ENCODE measurements around the gene CBLL1. TPM values are rescaled to one million over a fixed set of nuclear protein-coding genes. Genes with fewer than 3 reads are reported as not detected.

The CBLL1 gene, protein sequence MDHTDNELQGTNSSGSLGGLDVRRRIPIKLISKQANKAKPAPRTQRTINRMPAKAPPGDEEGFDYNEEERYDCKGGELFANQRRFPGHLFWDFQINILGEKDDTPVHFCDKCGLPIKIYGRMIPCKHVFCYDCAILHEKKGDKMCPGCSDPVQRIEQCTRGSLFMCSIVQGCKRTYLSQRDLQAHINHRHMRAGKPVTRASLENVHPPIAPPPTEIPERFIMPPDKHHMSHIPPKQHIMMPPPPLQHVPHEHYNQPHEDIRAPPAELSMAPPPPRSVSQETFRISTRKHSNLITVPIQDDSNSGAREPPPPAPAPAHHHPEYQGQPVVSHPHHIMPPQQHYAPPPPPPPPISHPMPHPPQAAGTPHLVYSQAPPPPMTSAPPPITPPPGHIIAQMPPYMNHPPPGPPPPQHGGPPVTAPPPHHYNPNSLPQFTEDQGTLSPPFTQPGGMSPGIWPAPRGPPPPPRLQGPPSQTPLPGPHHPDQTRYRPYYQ
- total RNA-seq, result 10 to 100 TPM; 18.3 to 27.6 (median 24.5) TPM

DNA sequence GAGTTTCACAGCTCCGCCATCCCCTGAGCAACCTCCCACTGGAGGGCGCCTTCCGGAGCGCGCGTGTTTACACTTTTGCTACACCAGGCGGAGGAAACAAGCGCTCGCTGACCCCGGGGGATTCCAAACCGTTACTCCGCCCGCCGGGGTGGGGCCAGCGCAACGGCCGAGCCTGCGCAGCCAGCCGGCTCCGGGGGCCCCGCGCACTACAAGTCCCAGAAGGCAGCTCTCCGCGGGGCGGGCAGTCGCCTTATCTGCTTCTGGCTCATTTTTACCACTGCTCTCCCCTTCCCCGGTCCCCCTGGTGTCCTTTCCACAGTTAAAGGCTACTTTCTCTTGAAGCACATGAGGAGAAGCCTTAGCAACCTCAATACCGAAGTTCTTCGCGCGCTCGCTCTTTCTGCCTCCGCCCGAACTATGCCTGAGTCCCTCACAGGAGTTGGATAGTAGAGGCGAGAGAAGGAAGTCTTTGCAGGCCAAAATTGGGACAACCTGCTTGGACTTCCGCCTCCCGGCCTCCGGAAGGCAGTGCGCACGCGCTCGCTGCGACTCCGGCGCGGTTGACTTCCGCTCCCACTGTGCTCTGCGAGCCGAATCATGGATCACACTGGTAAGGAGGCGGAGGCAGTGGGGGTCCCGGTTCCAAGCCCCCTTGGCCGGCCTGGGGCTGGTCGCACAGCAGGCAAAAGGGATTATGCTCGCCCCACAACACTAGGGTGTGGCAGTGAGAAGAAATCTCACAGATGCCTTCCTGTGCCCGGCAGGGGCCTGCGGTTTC is at the start of gene CBLL1:
Gene CBLL1, plus strand, starts transcription at position 576 of the 778 bp plus-strand sequence. Its CDS starts 22 bp downstream, at position 598.
- 0 to 2% (median 0%) methylated on average over 1 to 44 of the region's 56 CpGs; no CpG with 5 or more reads in 1 of the 10 experiments for WGBS, 10 experiments
- in situ Hi-C loops (cut with MboI; ENCODE audit: low pct_unique_long_range_greater_than_20kb in 2 of 9, low sequenced_read_pairs in 9 of 9, unreplicated experiment in 9 of 9), result loop anchor here in 3 of 9 experiments (25.0 kb wide), 2 partner anchors 119 to 281 kb away; partner anchors contain the start of gene GPR22 (in 2 of the 3)

DNA sequence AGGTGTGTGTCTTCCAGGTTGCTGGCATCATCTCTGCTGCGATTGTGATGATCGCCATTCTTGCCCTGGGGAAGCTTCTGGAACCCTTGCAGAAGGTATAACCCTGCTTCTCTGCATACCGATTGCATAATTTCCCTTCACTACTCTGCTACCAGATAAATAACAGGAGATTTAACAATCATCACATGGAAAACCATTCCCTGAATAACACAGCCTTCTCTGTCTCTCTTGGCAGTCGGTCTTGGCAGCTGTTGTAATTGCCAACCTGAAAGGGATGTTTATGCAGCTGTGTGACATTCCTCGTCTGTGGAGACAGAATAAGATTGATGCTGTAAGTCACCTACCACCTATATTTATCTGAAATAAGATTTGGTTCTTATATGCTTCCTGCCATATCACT is 49.6 kb upstream of the CBLL1 start:
- H3K4me3 ChIP-seq, result no peak overlapping the region
- H3K27ac ChIP-seq, result no peak overlapping the region
- WGBS, 10 experiments, result 0 to 100% (median 58%) methylated on average over 1 to 4 of the region's 5 CpGs
- peak in 2 of 8 experiments; percentile 18 to 39 for ATAC-seq (replicated peaks in 6 of 8)
- in situ Hi-C loops (cut with MboI; ENCODE audit: low pct_unique_long_range_greater_than_20kb in 2 of 9, low sequenced_read_pairs in 9 of 9, unreplicated experiment in 9 of 9), result no loop called here
- H3K4me1 ChIP-seq (replicated peaks in 1 of 2), result peaks cover 15 to 16% of the 10 kb centered on the region in 2 donors

More for the DNA sequence above, at the start of gene CBLL1:
- Histone ChIP-seq H3K4me1 (replicated peaks in 1 of 2) (peaks cover 9 to 18% of the 10 kb centered on the region in 2 donors), H3K4me3 (peak within 1 kb of the TSS; percentile 77 to 85 (median 80)), H3K27ac (peak within 1 kb of the TSS; percentile 91 to 96)
- peak; percentile 86 to 96 (median 96) for ATAC-seq (replicated peaks in 6 of 8)

DNA sequence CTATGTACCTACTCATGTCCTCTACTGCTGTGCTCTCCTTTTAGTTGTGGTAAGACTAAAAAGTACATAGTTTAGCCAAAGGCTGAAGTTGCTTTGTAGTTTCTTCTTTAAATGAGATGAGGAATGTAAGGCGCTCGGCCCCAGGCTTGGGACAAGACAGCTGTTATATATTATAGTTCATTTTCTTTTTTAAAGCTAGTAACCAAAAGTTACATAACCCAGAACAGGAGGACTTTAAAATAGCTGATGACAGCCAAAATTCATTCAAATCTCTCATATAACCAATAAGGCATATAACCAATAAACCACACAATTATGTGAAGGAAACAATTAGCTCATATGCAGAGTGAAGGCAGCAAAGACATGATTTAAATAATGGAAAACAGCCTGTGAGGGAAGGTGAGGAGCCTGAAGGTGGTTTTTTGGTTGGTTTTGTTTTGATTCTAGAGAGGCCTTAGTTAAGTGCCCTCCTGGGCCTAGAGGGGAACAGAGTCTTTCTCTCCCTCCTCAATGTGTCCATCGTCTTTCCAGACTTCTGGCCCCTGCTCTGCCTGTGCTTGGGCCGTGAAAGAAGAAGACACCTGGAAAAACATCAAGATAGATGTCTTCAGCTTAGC is 47.5 kb upstream of the CBLL1 start:
- Histone ChIP-seq H3K4me3 (no peak overlapping the region), H3K4me1 (replicated peaks in 1 of 2) (peaks cover 15 to 16% of the 10 kb centered on the region in 2 donors), H3K27ac (no peak overlapping the region)
- ATAC-seq (replicated peaks in 6 of 8), result no peak
- WGBS, 10 experiments, result 40 to 100% (median 83%) methylated on average over 1 to 2 of the region's 4 CpGs; no CpG with 5 or more reads in 3 of the 10 experiments
- in situ Hi-C loops (cut with MboI; ENCODE audit: low pct_unique_long_range_greater_than_20kb in 2 of 9, low sequenced_read_pairs in 9 of 9, unreplicated experiment in 9 of 9), result no loop called here

DNA sequence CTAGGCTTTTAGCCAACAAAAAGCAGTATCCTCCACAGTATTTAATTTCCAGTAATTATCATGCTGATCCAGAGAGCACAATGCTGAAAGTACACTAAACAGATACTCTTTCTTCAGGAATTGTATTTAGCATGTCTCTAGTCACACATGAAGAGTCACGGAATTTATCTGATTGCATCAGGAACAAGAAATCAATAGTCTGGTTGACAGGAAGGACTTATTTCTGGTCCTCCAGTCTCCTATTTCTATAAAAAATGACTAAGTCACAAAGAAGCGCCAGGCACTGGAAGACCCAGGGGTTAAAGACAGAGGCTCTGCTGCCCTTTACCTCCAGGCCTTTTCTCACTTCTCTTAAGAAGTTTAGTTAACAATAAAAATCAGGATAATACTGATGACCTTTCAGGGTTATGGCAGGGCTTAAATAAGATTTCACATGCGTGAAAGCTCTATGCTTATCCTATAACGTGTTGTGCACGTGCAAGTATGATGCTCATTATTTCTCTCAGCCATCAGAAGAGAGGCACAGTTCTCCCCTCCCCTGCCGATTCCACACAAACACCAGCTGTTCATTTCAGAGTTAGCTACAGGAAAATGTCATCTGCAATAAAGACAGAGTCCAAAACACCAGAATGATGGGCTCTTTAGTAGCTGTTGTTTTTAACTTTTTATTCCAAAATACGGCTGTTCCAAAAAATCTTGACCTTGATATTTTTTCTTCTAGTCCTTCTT is 46.5 kb upstream of the CBLL1 start:
- in situ Hi-C loops (cut with MboI; ENCODE audit: low pct_unique_long_range_greater_than_20kb in 2 of 9, low sequenced_read_pairs in 9 of 9, unreplicated experiment in 9 of 9), result no loop called here
- H3K4me1 ChIP-seq (replicated peaks in 1 of 2), result peaks cover 15 to 16% of the 10 kb centered on the region in 2 donors
- H3K27ac ChIP-seq, result peak overlapping the region; percentile 32 to 38
- peak in 5 of 8 experiments; percentile 44 to 81 (median 79) for ATAC-seq (replicated peaks in 6 of 8)
- WGBS, 10 experiments, result 36 to 71% (median 59%) methylated on average over 1 to 7 of the region's 7 CpGs; no CpG with 5 or more reads in 1 of the 10 experiments
- no peak overlapping the region for H3K4me3 ChIP-seq

DNA sequence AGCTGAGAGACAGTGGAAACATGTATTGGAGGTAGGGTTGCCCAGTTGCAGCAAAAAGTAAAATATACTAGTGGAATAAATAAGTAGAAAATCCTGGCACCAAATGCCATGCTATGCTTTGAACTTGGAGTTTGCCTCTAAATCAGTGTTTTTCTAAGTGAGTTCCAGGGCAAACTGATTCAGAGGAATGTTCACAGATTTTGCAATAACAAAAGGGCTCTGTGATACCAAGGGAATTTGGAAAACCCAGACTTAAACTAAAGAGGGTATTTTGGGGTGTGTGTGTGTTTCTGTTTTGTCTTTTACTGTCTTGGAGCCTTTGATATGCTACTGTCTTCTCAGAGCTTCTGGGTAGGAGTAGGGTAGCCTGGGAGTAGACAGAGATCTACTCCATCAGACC is 43.4 kb upstream of the CBLL1 start:
- H3K4me1 ChIP-seq (replicated peaks in 1 of 2), result peaks cover 15 to 16% of the 10 kb centered on the region in 2 donors
- H3K27ac ChIP-seq, result no peak overlapping the region
- H3K4me3 ChIP-seq, result no peak overlapping the region
- in situ Hi-C loops (cut with MboI; ENCODE audit: low pct_unique_long_range_greater_than_20kb in 2 of 9, low sequenced_read_pairs in 9 of 9, unreplicated experiment in 9 of 9), result loop anchor here in 1 of 9 experiments (25.0 kb wide), 1 partner anchor 513 kb away; no protein-coding TSS in a partner anchor
- no peak for ATAC-seq (replicated peaks in 6 of 8)

DNA sequence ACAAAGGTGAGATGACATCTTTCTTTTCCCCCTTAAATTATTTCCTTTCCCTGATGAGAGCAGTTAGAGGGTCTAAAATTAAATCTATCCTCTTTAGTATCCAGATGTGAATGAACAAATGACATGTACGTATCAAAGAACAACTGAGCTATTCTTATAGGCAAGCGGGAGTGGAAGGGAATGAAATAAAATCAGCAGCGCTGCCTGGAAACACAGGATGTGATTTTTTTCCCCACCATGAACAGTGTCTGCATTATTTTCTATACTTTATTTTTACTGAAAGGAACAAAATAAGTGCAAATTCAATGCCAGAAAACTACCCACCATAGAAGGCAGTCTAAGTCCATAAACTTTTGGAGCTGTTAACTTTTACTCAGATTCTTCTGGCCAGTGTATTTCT is 42.8 kb upstream of the CBLL1 start:
- in situ Hi-C loops (cut with MboI; ENCODE audit: low pct_unique_long_range_greater_than_20kb in 2 of 9, low sequenced_read_pairs in 9 of 9, unreplicated experiment in 9 of 9), result loop anchor here in 1 of 9 experiments (25.0 kb wide), 1 partner anchor 514 kb away; no protein-coding TSS in a partner anchor
- Histone ChIP-seq H3K4me3 (no peak overlapping the region), H3K4me1 (replicated peaks in 1 of 2) (peaks cover 15 to 16% of the 10 kb centered on the region in 2 donors), H3K27ac (no peak overlapping the region)
- 32 to 100% (median 87%) methylated on average over 1 to 3 of the region's 3 CpGs; no CpG with 5 or more reads in 1 of the 10 experiments for WGBS, 10 experiments
- ATAC-seq (replicated peaks in 6 of 8), result no peak

DNA sequence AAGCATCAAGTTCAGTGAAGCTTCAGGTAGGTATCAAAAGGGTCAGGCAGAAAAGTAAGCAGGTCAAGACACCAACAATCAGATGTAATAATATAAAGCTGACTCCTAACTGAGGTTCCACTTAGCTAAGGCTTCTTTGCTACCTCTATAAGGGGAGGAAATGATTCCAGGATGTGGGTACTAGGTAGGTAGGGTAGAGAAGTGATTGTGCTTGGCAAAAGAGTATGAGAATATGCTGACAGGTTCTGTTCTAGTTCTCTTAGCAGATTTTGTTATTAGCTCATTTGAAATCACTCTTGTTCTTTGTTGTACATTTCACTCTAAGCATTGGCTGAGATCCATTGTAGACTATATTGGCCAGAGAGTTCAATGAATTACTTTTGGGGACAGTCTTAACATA is 40.7 kb upstream of the CBLL1 start:
- Histone ChIP-seq H3K4me3 (no peak overlapping the region), H3K27ac (no peak overlapping the region), H3K4me1 (replicated peaks in 1 of 2) (peaks cover 2% of the 10 kb centered on the region in 2 donors)
- in situ Hi-C loops (cut with MboI; ENCODE audit: low pct_unique_long_range_greater_than_20kb in 2 of 9, low sequenced_read_pairs in 9 of 9, unreplicated experiment in 9 of 9), result loop anchor here in 1 of 9 experiments (25.0 kb wide), 1 partner anchor 516 kb away; no protein-coding TSS in a partner anchor
- no peak for ATAC-seq (replicated peaks in 6 of 8)

DNA sequence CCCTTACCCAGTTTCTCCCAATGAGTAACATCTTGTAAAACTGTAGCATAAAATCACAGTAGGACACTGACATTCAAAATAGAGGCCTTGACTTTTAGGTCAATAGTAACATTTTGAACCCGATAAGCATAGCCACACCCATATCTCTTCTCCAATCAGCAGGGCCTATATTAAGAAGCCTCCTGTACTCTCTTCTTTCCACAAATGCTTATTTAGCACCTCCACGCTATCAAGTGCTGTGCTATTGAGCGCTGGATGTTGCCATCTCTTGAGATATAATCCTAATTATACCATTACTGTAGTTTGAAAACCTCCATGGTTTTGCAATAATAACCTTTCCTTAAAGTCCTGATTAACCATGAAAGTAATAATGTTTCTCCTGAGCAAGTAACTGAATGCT is 40.1 kb upstream of the CBLL1 start:
- no peak overlapping the region for H3K27ac ChIP-seq
- ATAC-seq (replicated peaks in 6 of 8), result no peak
- WGBS, 10 experiments, result 43 to 100% (median 80%) methylated on average over 1 to 3 of the region's 3 CpGs; no CpG with 5 or more reads in 1 of the 10 experiments
- H3K4me1 ChIP-seq (replicated peaks in 1 of 2), result no peaks in the 10 kb centered on the region
- in situ Hi-C loops (cut with MboI; ENCODE audit: low pct_unique_long_range_greater_than_20kb in 2 of 9, low sequenced_read_pairs in 9 of 9, unreplicated experiment in 9 of 9), result loop anchor here in 1 of 9 experiments (25.0 kb wide), 1 partner anchor 517 kb away; no protein-coding TSS in a partner anchor
- no peak overlapping the region for H3K4me3 ChIP-seq

DNA sequence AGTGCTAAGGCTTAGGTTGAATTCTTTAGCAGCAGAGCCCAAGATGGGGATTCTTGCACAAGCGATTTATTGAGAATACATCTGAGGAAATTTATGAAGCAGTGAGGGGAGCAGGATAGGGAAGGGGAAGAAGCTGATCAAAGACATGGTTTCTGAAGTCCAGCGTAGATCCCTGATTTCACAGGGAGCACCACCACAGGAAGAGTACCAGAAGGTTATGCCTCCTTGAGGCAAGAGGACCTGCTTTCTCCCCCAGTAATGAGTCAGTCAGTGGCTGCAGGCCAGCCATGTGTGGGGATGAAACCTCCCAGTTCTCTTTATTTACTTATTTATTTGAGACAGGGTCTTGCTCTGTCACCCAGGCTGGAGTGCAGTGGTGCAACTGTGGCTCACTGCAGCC is 35.0 kb upstream of the CBLL1 start:
- WGBS, 10 experiments, result 70 to 100% (median 88%) methylated on average over 1 to 2 of the region's 2 CpGs; no CpG with 5 or more reads in 5 of the 10 experiments
- no peaks in the 10 kb centered on the region for H3K4me1 ChIP-seq (replicated peaks in 1 of 2)

DNA sequence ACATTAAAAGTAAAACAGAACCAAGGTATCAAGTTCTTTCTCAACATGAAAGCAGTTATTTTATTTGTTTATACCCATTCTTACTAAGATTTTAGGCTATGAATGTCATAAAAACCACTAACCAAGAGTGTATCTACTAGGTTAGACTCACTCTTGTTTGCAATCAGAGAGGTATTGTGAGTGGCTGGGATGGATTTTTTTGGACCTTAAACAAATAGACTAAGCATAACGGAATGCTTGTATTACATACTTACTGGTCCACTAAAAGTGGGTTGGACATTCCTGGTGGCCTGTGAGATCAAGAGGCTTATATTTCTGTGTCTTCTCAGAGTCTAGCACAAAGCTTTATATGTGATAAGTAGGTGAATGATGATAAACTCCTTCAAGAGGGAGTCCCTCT is 32.6 kb upstream of the CBLL1 start:
- Histone ChIP-seq H3K4me3 (no peak overlapping the region), H3K4me1 (replicated peaks in 1 of 2) (no peaks in the 10 kb centered on the region), H3K27ac (no peak overlapping the region)
- ATAC-seq (replicated peaks in 6 of 8), result no peak
- in situ Hi-C loops (cut with MboI; ENCODE audit: low pct_unique_long_range_greater_than_20kb in 2 of 9, low sequenced_read_pairs in 9 of 9, unreplicated experiment in 9 of 9), result loop anchor here in 1 of 9 experiments (25.0 kb wide), 1 partner anchor 524 kb away; no protein-coding TSS in a partner anchor
- 60 to 100% (median 60%) methylated on average over 1 of the region's 1 CpG; no CpG with 5 or more reads in 5 of the 10 experiments for WGBS, 10 experiments

More for the DNA sequence above, 35.0 kb upstream of the CBLL1 start:
- ATAC-seq (replicated peaks in 6 of 8), result no peak
- Histone ChIP-seq H3K27ac (no peak overlapping the region), H3K4me3 (no peak overlapping the region)
- in situ Hi-C loops (cut with MboI; ENCODE audit: low pct_unique_long_range_greater_than_20kb in 2 of 9, low sequenced_read_pairs in 9 of 9, unreplicated experiment in 9 of 9), result loop anchor here in 1 of 9 experiments (25.0 kb wide), 1 partner anchor 522 kb away; no protein-coding TSS in a partner anchor

DNA sequence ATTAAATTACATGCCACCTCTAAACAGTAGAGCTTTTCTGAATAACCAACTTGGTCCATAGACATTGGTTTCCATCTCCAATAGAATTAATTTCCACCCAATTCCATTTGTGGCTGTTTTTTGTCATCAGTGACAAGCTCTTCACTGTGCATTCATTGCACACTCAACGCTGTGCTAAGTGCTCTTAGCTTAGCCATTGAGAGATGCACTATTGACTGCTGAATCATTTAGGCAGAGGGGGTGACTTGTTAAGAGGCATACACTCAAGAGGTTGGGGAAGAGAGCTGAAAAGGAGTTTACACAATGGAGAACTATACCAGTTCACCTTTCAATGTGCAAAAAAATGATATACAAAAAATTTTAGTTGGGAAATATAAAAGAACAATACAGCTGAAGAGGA is 31.9 kb upstream of the CBLL1 start:
- WGBS, 10 experiments, result 67 to 100% (median 100%) methylated on average over 1 of the region's 1 CpG; no CpG with 5 or more reads in 1 of the 10 experiments
- in situ Hi-C loops (cut with MboI; ENCODE audit: low pct_unique_long_range_greater_than_20kb in 2 of 9, low sequenced_read_pairs in 9 of 9, unreplicated experiment in 9 of 9), result loop anchor here in 1 of 9 experiments (25.0 kb wide), 1 partner anchor 525 kb away; no protein-coding TSS in a partner anchor
- Histone ChIP-seq H3K4me1 (replicated peaks in 1 of 2) (no peaks in the 10 kb centered on the region), H3K4me3 (no peak overlapping the region), H3K27ac (no peak overlapping the region)
- ATAC-seq (replicated peaks in 6 of 8), result no peak
